ENCODE results near the gene ELMO1. TPM values are rescaled to one million over a fixed set of nuclear protein-coding genes. Genes with fewer than 3 reads are reported as not detected.

ELMO1 gene
- total RNA-seq, 6 donors from 2014 or later, result 51.4 to 204 (median 73.7) TPM

DNA sequence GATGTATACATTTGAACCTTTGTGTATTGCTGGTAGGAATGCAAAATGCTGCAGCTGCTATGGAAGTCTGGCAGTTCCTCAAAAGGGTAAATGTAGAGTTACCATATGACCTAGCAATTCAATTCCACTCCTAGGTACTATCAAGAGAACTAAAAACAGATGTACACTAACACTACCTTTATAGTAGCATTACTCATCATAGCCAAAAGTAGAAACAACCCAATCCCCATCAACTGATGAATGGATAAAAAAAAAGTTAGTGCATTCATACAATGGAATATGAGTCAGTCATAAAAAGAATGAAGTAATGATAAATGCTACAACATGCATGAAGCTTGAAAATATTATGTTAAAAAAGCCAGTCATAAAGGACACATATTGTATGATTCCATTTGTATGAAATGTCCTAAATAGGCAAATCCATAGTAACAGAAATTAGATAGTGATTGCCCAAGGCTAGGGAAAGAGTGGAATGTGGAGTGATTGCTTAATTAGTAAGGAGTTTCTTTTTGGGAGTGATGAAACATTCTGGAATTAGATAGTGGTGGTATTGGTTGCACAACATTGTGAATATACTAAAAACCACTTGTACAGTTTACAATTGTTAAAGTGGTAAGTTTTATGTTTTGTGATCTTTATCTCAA lies 628.0 kb downstream of the ELMO1 start:
- ATAC-seq (ENCODE audit: low FRiP score in 2 of 2), result peak in 1 of 2 donors; percentile 41
- no peak overlapping the region for H3K27ac ChIP-seq
- TF ChIP-seq CTCF (IDR thresholded peaks at IDR 0.05) (no peak), POLR2AphosphoS5 (IDR thresholded peaks at IDR 0.05) (no peak)
- DNase-seq, result no peak
- no peaks in the 10 kb centered on the region for H3K27me3 ChIP-seq
- H3K4me3 ChIP-seq, result no peak overlapping the region
- H3K4me1 ChIP-seq, result no peaks in the 10 kb centered on the region
- no peaks in the 10 kb centered on the region for H3K9me3 ChIP-seq
- no peaks in the 10 kb centered on the region for H3K36me3 ChIP-seq

DNA sequence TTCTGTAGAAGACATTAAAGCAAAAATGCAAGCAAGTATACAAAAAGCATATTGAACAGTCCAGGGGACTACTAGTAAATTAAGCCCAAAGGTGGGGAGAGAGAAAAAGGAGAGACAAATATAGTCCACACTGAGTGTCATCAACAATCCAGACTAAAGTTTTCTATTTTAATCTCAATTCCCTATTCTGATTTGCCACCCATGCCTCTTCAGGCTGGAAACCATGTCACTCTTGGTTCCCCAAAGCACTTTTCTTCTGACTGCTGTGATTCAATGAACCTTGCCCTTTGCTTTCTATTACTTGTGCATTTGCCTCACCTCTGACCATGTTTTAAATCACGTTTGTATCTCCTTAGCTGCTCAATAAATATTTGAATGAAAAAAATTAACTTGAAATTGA lies 629.0 kb downstream of the ELMO1 start:
- 75 to 79% methylated on average over 1 of the region's 1 CpG for WGBS, 2 donors
- H3K4me3 ChIP-seq, result no peak overlapping the region
- no peak for DNase-seq
- no peaks in the 10 kb centered on the region for H3K9me3 ChIP-seq
- ATAC-seq (ENCODE audit: low FRiP score in 2 of 2), result no peak
- no peak overlapping the region for H3K27ac ChIP-seq
- no peaks in the 10 kb centered on the region for H3K36me3 ChIP-seq
- H3K27me3 ChIP-seq, result no peaks in the 10 kb centered on the region
- TF ChIP-seq EP300 (IDR thresholded peaks at IDR 0.05) (no peak), POLR2A (IDR thresholded peaks at IDR 0.05) (no peak), CTCF (IDR thresholded peaks at IDR 0.05) (no peak), POLR2AphosphoS5 (IDR thresholded peaks at IDR 0.05) (no peak)
- no peaks in the 10 kb centered on the region for H3K4me1 ChIP-seq

- H3K27ac ChIP-seq, result no peak overlapping the region
- H3K27me3 ChIP-seq, result no peaks in the 10 kb centered on the region
- no peak for ATAC-seq (ENCODE audit: low FRiP score in 2 of 2)
- TF ChIP-seq POLR2A (IDR thresholded peaks at IDR 0.05) (no peak), EP300 (IDR thresholded peaks at IDR 0.05) (no peak), POLR2AphosphoS5 (IDR thresholded peaks at IDR 0.05) (no peak), CTCF (IDR thresholded peaks at IDR 0.05) (no peak)
- no peaks in the 10 kb centered on the region for H3K4me1 ChIP-seq
- no peak for DNase-seq
- no peaks in the 10 kb centered on the region for H3K9me3 ChIP-seq
- no peak overlapping the region for H3K4me3 ChIP-seq
- no peaks in the 10 kb centered on the region for H3K36me3 ChIP-seq
- WGBS, 2 donors, result 85 to 89% methylated on average over 4 of the region's 4 CpGs
Observed at GRCh38 chr7:36814311-36814710, 634.4 kb downstream of the ELMO1 start.

GRCh38 chr7:36811807-36812206 lies 636.9 kb downstream of the ELMO1 start:
- Histone ChIP-seq H3K36me3 (no peaks in the 10 kb centered on the region), H3K4me1 (no peaks in the 10 kb centered on the region), H3K9me3 (no peaks in the 10 kb centered on the region), H3K27ac (no peak overlapping the region), H3K4me3 (no peak overlapping the region), H3K27me3 (no peaks in the 10 kb centered on the region)
- ATAC-seq (ENCODE audit: low FRiP score in 2 of 2), result no peak
- DNase-seq, result no peak
- TF ChIP-seq CTCF (IDR thresholded peaks at IDR 0.05) (no peak), POLR2A (IDR thresholded peaks at IDR 0.05) (no peak), POLR2AphosphoS5 (IDR thresholded peaks at IDR 0.05) (no peak), EP300 (IDR thresholded peaks at IDR 0.05) (no peak)
- 63 to 82% methylated on average over 3 of the region's 3 CpGs for WGBS, 2 donors

DNA sequence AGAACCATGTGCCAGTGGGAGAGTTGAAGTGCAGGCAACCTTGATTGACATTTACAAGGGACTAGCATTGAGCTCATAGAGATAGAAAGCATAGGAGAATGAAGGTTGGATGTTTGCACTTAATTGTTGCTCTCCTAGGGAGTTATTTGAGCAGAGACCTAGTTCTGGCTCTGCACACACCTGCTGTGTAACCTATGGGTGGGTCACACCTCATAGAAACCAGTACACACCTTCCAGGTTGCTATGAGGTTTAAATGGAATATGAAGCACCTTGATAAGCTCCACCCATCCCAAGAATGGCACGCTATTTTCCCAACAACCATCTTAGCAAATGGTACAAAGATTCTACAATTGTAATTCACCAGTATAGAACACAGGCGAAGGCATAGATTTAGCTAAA lies 638.2 kb downstream of the ELMO1 start:
- DNase-seq, result no peak
- ATAC-seq (ENCODE audit: low FRiP score in 2 of 2), result no peak
- H3K4me1 ChIP-seq, result no peaks in the 10 kb centered on the region
- TF ChIP-seq EP300 (IDR thresholded peaks at IDR 0.05) (no peak), POLR2AphosphoS5 (IDR thresholded peaks at IDR 0.05) (no peak), CTCF (IDR thresholded peaks at IDR 0.05) (no peak), POLR2A (IDR thresholded peaks at IDR 0.05) (no peak)
- no peak overlapping the region for H3K27ac ChIP-seq
- WGBS, 2 donors, result 48 to 50% methylated on average over 2 of the region's 2 CpGs
- no peaks in the 10 kb centered on the region for H3K36me3 ChIP-seq
- H3K27me3 ChIP-seq, result no peaks in the 10 kb centered on the region
- H3K4me3 ChIP-seq, result no peak overlapping the region
- no peaks in the 10 kb centered on the region for H3K9me3 ChIP-seq
